ENCODE results near the gene CKS2.
A peak's percentile ranks its signal among the peaks of the same experiment; 100 is the strongest.

CKS2 gene

DNA sequence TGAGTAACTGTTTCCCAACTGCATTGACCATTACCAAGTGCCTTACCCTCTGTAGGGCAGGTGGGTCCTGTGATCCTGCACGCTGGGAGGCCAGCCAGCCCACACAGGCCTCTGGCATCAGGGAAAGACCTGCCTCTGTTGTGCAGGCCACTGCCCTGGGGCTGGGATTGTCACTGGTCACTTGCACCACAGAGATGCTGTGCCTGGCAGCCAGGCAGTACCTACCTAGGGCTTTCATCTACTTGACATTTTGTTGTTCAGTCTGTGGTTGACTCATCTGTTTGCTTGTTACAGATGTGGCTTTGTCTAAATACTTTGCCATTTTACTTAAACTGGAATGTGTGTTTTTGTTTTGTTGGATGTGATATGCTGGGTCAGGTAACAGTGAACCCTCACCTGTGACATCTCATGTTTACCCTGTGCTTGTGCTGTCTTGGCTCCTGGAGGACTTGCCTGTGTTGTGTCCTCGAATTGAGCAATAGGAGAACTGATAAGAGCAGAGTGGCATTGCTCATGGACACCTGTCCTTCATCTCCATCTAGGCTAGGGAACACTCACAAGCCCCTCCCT is 40.1 kb downstream of the CKS2 start:
- DNase-seq (ENCODE audit: low read depth, low spot score): no peak

- DNase-seq (ENCODE audit: low read depth, low spot score): no peak
Observed at GRCh38 chr9:89351584-89352300, 40.7 kb downstream of the CKS2 start.

DNA sequence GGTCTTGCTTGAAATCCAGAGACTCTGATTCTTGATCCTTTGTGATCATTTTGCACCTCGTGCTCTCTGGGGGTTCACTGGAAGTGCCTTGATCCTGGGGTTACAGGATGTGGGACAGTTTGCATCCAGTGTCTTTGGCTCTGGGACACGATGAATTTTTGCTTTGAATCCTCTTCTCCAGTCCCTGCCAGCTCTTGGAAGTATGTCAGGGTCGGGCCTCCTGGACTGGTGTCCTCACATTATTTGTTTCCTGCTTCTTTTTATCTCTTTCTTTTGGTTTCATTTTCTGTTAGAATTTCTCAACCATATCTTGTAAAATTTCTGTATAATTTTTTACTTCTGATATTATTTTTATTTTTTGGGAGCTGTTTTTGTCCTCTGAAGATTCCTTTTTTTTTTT is 41.5 kb downstream of the CKS2 start:
- DNase-seq (ENCODE audit: low read depth, low spot score): no peak

- no peak for DNase-seq (ENCODE audit: low read depth, low spot score)
Observed at GRCh38 chr9:89352874-89353649, 42.1 kb downstream of the CKS2 start.

GRCh38 chr9:89353989-89354388 is 43.0 kb downstream of the CKS2 start:
- DNase-seq (ENCODE audit: low read depth, low spot score): no peak

DNA sequence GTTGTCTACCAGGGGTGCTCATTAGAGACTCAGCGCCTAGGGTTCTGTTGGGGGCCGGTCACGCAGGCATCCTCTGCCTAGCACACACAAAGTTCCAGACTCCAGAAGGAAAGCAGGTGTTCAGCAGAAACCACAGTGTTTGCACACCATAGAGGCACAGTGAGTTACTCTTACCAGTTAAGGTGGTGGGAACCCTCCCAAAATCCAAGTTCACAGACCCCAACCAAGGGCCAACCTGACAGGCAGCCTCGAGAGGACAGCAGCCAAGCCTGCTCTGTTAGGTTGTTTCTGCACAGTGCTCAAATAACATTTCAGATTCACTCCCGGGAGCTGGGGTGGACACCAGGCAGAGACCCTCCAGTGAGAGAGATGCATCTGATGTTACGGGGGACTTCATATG is 43.5 kb downstream of the CKS2 start:
- no peak for DNase-seq (ENCODE audit: low read depth, low spot score)

- DNase-seq (ENCODE audit: low read depth, low spot score): no peak
Observed at GRCh38 chr9:89356782-89357181, 45.8 kb downstream of the CKS2 start.

DNA sequence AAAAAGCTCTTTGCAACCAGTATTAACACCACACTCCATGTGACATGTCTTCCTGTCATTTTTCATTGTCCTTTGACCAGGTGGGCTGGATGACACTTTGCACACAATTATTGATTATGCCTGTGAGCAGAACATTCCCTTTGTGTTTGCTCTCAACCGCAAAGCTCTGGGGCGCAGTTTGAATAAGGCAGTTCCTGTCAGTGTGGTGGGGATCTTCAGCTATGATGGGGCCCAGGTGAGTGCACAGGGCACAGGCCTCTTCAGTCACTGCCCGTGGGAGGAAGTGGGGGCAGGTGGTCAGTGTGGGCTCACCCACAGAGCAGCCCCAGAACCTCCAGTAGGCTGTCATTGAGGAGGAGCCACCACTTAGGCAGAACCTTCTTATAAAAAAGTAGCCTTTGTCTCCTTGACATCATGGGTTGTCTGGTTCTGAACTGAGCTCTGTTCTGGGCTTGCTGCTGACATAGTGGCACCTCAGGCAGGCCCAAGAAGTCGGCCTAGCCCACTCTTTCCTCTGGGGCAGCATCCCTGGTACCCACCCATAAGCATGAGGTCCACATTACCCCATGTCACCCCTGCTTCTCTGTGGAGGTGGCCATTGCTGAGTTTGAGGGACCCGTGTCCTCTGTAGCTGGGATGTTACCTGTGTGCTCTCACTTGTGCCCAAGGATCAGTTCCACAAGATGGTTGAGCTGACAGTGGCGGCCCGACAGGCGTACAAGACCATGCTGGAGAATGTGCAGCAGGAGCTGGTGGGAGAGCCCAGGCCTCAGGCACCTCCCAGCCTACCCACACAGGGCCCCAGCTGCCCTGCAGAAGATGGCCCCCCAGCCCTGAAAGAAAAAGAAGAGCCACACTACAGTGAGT is 46.6 kb downstream of the CKS2 start:
- DNase-seq (ENCODE audit: low read depth, low spot score): no peak

DNA sequence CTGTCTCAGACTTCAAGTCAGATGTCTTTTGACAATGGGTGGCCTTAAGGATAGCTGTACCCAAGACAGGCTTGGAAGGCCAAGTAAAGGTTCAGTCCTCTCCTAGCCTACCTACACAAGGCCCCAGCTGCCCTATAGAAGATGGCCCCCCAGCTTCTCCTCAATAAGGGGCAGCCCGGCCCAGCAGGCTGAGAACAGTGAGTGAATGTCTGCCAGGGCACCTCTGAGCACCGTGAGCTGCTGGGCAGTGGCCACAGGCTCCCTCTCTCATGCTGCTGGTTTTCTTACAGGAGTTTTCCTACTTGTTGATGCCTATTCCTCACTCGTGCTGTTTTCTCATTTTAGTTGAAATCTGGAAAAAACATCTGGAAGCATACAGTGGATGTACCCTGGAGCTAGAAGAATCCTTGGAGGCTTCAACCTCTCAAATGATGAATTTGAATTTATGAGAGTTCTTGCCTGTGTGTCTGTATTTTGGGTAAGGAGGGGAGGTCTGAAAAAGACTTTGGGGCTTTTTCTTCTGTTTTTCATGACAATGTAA is 47.5 kb downstream of the CKS2 start:
- no peak for DNase-seq (ENCODE audit: low read depth, low spot score)

- peak; percentile 42 for DNase-seq (ENCODE audit: low read depth, low spot score)
Observed at GRCh38 chr9:89358985-89359384, 48.0 kb downstream of the CKS2 start.

DNA sequence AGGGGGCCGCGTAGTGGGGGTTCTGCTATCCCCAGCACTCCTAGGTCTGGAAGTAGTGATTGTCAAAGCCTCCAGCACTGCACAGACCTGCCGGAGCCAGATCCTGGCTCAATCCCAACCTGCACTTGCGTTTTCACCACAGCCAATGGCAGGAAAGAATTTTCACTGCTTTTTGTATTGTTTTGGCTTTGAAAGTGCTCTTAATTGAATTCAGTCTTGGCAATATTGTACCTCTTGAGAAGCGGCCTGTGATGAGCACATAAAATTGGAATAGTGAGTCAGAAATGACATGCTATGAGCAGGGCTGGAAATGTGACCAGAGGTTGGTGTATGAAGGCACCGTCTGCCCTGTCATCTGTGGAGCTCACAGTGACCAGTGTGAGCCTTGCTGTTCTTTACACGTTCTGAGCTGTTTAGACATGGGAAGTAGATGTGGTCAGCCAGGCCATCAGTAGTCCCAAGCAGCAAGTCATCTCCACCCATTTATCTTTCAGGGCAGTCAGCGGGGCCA is 48.8 kb downstream of the CKS2 start:
- peak; percentile 35 for DNase-seq (ENCODE audit: low read depth, low spot score)

GRCh38 chr9:89360465-89360864 is 49.5 kb downstream of the CKS2 start:
- DNase-seq (ENCODE audit: low read depth, low spot score): no peak

DNA sequence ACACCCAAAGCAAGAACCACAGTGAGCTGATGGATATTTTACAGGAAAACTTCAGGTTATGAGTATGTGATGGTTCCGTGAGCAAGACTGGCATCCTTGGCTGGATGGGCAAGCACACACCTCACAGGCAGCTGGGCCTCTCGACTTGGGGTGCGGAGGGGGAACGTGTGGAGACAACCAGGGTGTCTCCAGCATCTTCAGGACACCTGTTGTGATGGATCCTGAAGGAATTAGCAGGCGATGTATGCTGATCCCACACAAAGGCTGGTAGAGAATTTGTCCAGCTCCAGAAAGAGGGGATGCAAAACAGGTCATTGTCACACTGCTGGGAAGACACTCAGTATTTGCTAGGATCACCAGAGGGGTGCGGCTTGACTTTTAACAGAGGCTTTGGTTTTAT is 50.0 kb downstream of the CKS2 start:
- DNase-seq (ENCODE audit: low read depth, low spot score): no peak

GRCh38 chr9:89361816-89362646 is 51.0 kb downstream of the CKS2 start:
- no peak for DNase-seq (ENCODE audit: low read depth, low spot score)

GRCh38 chr9:89362647-89363310 is 51.8 kb downstream of the CKS2 start:
- no peak for DNase-seq (ENCODE audit: low read depth, low spot score)

GRCh38 chr9:89363311-89363670 is 52.3 kb downstream of the CKS2 start:
- DNase-seq (ENCODE audit: low read depth, low spot score): no peak

GRCh38 chr9:89363921-89364665 is 53.1 kb downstream of the CKS2 start:
- DNase-seq (ENCODE audit: low read depth, low spot score): no peak

DNA sequence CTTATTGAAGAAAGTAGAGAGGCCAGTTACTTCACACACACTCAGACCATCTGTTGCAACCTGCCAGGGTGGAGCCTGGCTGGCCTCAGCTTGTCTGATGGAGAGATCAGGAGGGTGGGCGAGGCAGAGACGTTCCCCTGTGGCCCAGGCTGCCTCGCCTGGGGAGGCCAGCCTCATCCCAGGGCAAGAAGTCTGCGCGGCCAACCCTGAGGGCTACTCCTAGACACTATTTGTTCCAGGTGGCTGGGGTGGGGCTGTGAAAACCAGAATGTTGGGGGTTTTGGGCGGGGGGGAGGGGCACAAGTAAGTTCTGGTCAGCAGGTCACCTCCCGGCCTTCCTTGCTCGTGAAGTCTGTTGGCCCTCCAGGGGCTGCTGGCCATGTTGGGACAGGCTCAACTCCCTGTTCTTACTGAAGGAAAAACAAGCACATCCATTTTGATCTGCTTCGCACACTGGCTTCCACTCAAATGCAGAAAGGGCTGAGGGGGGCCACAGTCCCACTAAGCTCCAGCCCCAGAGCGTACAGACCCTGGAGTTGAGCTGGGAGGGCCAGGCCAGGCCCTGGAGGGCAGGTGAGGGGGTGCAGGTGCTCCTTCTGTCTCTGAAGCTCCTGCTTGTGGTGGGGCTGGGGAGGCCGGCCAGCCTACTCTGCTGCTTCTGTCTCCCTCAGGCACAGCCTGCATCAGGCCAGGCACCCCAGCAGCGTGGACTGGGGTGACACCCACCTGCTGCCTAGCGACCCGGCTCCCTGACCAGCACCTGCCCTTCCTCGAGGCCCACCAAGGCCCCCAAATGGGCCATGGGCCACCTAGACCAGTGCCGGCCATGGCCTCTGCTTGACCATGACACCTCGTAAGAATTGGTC is 53.9 kb downstream of the CKS2 start:
- no peak for DNase-seq (ENCODE audit: low read depth, low spot score)

Measured in astrocyte of the hippocampus (primary cell).